ENCODE data around the gene CNOT4. TPM values are rescaled to one million over a fixed set of nuclear protein-coding genes. Genes with fewer than 3 reads are reported as not detected.
"Not testable (repeated sequence)": the region's sequence is repeated elsewhere in the genome, so short reads cannot be mapped to it uniquely, and the experiment has no call there.

The CNOT4 gene
- total RNA-seq, 1 experiment from 2014 or later = 11.9 TPM

DNA sequence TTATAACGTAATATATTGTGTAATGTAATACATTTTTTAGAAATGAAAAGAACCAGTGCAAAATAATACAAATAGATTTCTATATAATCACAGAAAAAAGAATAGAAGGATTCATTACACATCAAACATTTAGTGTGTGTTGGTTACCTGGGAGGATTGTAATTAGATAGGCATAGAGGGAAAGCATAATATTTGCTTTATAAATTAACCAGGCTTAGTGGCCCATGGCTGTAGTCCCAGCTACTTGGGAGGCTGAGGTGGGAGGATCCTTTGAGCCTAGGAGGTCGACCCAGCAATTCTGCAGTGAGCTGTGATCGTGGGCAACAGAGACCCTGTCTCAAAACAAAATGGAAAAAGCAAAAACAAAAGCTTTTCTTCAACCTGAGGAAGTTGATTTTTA is 5.0 kb upstream of the CNOT4 start:
- no peak for DNase-seq (ENCODE audit: low read depth)

GRCh38 chr7:135512135-135512887 is 2.4 kb upstream of the CNOT4 start:
- peak; percentile 67 for DNase-seq (ENCODE audit: low read depth)

DNA sequence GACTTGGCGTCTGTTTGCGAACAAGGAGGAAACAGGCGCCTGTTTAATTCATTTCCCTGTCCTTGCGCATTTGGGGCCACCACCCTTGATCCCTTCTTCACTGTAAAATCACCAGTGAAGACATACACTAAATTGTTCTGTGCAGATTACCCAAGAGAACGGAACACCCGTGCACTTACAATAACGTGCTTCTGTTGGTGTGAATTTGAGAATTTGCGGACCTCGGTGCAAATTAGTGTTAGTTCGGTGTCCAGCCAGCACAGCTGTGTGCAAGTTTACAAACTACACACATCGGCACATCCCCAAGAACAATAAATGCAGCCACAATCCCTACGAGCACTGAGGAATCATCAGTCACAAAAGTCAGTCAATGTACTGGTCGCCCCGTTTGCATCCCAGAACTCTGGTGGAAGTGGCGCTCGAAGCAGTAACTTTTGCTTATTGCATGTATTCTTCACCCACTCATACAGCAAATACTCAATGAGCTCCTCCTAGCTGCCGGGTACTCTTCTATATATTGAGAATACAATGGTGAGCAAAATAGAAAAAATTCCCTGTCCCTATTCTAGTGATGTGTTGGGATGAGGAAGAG is 786 bp upstream of the CNOT4 start:
- peak; percentile 38 for DNase-seq (ENCODE audit: low read depth)

GRCh38 chr7:135509589-135509838 is 388 bp downstream of the CNOT4 start:
- DNase-seq (ENCODE audit: low read depth) = no peak

DNA sequence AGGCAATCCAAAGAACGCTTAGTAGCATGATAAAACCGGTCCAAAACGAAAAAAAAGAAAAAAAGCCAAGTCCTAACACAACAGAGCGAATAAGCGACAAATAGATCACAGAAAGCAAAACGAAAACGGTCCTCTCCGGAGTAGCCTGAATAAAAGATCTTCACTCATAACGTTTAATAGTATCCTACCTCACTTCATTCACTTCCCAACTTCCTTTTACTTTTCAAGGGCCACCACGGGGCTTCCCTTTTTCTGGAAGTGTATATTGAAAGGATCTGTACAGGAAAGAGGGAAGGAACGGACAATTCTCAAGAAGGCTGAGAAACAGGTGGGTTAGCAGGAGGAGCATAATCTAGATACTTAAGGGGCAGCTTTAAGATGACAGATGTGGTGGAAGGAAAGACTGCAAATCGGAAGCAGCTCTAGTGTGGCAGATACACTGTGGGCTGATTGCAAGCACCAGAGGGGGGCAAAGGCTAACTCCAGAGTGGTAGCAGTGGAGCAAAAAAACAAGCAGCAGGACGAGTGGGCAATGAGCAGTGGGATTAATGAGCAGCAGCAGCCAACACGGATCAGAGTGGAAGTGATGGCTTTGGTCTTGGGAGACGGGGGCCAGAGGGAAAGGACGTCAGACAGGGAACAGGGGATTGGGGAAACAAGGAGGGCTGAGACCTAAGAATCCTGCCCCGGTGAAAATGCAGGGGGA is 866 bp downstream of the CNOT4 start:
- peak; percentile 37 for DNase-seq (ENCODE audit: low read depth)

DNA sequence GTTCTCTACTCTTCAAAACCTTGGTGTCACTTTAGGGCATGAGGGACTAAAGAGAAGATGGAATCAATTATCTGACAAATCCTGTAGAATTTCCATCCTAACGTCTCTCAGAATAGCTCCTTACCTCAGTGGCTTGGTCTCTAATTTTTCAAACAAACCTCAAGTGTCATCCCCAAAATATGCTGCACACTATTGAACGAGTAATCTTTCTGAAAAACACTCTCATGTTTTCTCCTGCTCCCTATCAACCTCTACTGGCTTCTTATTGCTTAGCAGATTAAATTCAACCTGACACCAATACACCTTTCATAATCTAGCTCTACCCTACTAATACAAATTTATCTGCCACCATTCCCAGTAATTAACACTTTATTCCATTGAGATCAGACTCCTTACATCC is 8.5 kb downstream of the CNOT4 start:
- DNase-seq (ENCODE audit: low read depth) = no peak

GRCh38 chr7:135499818-135500217 is 10.1 kb downstream of the CNOT4 start:
- no peak for DNase-seq (ENCODE audit: low read depth)

DNA sequence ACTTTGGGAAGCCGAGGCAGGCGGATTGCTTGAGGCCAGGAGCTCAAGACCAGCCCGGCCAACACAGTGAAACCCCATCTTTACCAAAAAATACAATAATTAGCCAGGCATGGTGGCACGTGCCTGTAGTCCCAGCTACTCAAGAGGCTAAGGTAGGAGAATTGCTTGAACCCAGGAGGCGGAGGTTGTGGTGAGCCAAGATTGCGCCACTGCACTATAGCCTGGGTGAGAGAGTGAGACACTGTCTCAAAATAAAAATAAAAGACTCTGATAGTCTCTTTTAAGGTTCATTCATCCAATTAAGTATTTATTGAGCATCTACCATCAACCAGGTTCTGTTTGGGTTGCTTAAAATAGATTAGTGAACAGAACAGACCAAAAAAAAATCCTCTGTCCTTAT is 12.7 kb downstream of the CNOT4 start:
- DNase-seq (ENCODE audit: low read depth) = not testable (repeated sequence)

DNA sequence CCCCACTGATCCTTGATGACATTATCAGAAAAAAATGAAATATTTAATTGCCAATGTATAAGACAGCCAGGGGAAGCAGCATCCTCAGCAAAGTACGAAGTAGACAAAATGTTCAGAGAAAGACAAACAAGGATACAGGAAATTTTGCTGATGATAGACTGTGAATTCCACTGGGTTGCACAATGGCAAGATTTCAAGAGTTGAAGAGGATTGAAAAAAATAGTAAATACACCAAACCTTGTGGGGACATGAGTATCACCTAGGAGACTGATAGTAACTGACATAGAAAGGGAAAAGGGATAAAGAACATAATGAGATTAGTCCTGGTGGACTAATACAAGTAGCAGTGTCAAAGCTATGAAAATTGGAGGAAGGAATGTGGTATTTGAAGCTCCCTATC is 16.5 kb downstream of the CNOT4 start:
- no peak for DNase-seq (ENCODE audit: low read depth)

GRCh38 chr7:135492151-135492550 is 17.8 kb downstream of the CNOT4 start:
- DNase-seq (ENCODE audit: low read depth) = no peak

DNA sequence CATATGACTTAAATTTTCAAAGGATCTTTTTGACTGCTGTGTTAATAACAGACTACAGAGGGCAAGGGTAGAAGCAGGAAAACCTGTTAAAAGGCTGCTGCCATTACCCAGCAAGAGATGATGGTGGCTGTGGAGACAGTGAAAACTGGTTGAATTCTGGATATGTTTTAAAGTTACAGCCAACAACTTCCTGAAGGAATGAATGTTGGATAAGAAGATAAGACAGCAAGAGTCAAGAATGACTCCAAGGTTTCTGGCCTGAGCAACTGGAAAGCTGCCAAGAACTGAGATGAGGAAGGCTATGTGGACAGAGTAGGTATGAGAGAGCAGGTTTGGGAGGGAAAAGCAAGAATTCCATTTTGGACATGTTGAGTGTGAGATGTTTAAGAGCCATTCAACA is 19.1 kb downstream of the CNOT4 start:
- peak; percentile 42 for DNase-seq (ENCODE audit: low read depth)

GRCh38 chr7:135489791-135490190 is 20.1 kb downstream of the CNOT4 start:
- no peak for DNase-seq (ENCODE audit: low read depth)

GRCh38 chr7:135486261-135486920 is 23.5 kb downstream of the CNOT4 start:
- no peak for DNase-seq (ENCODE audit: low read depth)

DNA sequence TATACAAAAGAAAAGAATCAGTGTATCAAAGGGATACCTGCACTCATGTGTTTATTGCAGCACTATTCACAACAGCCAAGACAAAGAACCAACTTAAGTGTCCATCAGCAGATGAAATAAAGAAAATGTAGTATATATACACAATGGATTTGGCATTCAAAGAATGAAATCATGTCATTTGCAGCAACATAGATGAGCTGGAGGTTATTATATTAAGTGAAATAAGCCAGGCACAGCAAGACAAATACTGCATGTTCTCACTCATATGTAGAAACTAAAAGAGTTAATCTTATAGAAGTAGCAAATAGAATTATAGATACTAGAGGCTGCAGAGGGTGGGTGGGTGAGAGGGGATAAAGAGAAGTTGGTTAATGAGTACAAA is 28.3 kb downstream of the CNOT4 start:
- no peak for DNase-seq (ENCODE audit: low read depth)

- DNase-seq (ENCODE audit: low read depth) = no peak
Observed at GRCh38 chr7:135480966-135481597, 28.8 kb downstream of the CNOT4 start.

- no peak for DNase-seq (ENCODE audit: low read depth)
Observed at GRCh38 chr7:135475521-135475920, 34.4 kb downstream of the CNOT4 start.

DNA sequence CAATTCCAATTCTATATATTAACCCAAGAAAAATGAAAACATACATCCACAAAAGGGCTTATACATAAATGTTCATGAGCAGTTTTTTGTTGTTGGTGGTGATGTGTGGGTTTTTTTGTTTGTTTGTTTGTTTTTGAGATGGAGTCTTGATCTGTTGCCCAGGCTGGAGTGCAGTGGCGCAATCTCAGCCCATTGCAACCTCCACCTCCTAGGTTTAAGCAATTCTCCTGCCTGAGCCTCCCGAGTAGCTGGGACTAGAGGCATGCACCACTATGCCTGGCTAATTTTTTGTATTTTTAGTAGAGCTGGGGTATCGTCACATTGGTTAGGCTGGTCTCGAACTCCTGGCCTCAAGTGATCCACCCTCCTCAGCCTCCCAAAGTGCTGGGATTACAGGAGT is 40.2 kb downstream of the CNOT4 start:
- not testable (repeated sequence) for DNase-seq (ENCODE audit: low read depth)

DNA sequence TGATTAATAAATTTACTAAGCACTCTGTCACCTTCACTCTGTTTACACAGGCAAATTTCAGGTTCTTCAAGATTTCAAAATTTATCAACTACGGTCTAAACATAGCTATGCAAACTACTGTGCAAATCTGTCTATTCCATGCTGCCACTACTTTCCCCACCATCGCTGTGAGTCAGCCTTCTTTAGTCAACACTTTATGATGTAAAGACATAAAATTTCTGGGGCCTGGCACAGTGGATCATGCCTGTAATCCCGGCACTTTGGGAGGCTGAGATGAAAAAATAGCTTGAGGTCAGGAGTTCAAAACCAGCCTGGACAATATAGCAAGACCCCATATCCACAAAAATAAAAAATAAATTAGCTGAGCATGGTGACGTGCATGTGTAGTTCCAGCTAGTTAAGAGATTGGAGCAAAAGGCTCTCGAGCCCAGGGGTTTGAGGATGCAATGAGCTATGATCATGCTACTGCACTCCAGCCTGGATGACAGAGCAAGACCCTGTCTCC is 42.6 kb downstream of the CNOT4 start:
- no peak for DNase-seq (ENCODE audit: low read depth)

DNA sequence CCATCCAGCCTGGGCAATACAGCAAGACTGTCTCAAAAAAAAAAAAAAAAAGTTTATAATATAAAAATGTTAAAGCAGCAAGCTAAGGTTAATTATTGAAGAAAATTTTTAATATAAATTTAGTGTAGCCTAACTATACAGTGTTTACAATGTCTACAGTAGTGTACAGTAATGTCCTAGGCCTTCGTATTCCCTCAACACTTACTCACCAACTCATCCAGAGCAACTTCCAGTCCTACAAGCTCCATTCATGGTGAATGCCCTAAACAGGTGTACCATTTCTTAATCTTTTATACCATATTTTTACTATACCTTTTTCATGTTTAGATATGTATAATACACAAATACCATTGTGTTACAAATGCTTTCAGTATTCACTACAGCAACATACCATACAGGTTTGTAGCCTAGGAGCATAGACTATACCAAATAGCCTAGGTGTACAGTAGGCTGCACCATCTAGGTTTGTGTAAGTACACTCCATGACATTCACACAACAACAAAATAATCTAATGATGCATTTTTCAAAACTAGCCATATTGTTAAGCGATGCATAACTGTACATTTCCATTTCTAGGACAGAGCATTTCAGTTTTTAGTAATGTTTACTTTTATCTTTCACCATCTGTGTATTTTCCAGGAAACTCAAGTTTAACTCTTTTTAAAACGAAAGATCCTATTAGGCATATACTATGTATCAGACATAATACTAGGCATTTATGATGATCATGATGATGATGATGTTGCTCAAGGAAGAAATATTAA is 43.3 kb downstream of the CNOT4 start:
- no peak for DNase-seq (ENCODE audit: low read depth)

- DNase-seq (ENCODE audit: low read depth) = no peak
Observed at GRCh38 chr7:135463908-135464307, 46.0 kb downstream of the CNOT4 start.

GRCh38 chr7:135459951-135460567 is 49.8 kb downstream of the CNOT4 start:
- DNase-seq (ENCODE audit: low read depth) = no peak

Data from RPMI7951 (cell line).